Esophagus muscularis mucosa (tissue), 4 donors: ENCODE results near the gene IL12RB2. TPM values are rescaled to one million over a fixed set of nuclear protein-coding genes. Genes with fewer than 3 reads are reported as not detected.

ENCODE experiments used
- DNase-seq: peaks from one replicate; pipeline ENCODE4 v3.0.0-alpha.2; 2017; ENCODE audit errors: extremely low spot score
- H3K27ac ChIP-seq, 4 donors: fragments of 200-600 bp; sonication (generic); replicated peaks in 1 of 4; 1 replicate in 3 of 4; 2 replicates in 1 of 4; pipeline ENCODE4 v1.5.1; 2016 to 2019; ENCODE audit warnings: mild to moderate bottlenecking in 1 of 4
- H3K27me3 ChIP-seq, 4 donors: fragments of 200-600 bp; sonication (generic); one replicate each; pipeline versions ENCODE4 v1.5.1 to v1.6.0; 2016 to 2019
- H3K36me3 ChIP-seq, 4 donors: fragments of 200-600 bp; sonication (generic); one replicate each; pipeline ENCODE4 v1.5.1; 2016 to 2019
- H3K4me1 ChIP-seq, 4 donors: fragments of 200-600 bp; sonication (generic); one replicate each; pipeline ENCODE4 v1.5.1; 2016 to 2019
- H3K4me3 ChIP-seq, 4 donors: fragments of 200-600 bp; sonication (generic); 1 replicate in 2 of 4; 2 replicates in 2 of 4; pipeline ENCODE4 v1.5.1; 2016 to 2019; ENCODE audit warnings: mild to moderate bottlenecking in 4 of 4, moderate library complexity in 1 of 4
- H3K9me3 ChIP-seq, 4 donors: fragments of 200-600 bp; sonication (generic); 1 replicate in 3 of 4; 2 replicates in 1 of 4; pipeline ENCODE4 v1.5.1; 2016 to 2019
- CTCF ChIP-seq, 3 experiments: fragments of 200-600 bp in 2 of 3; fragments of 450-650 bp in 1 of 3; sonication (generic) in 2 of 3; IDR thresholded peaks; one replicate each; pipeline ENCODE4 v1.5.1; 2017 to 2019; ENCODE audit warnings: antibody characterized with exemption in 3 of 3, mild to moderate bottlenecking in 2 of 3, moderate library complexity in 1 of 3
- EP300 ChIP-seq: sonication (generic); formaldehyde crosslinking; IDR thresholded peaks from one replicate; pipeline ENCODE4 v1.6.1; 2017; ENCODE audit warnings: antibody characterized with exemption
- POLR2A ChIP-seq: fragments of 450-650 bp; IDR thresholded peaks from one replicate; pipeline ENCODE4 v1.6.1; 2017; ENCODE audit warnings: antibody characterized with exemption, moderate library complexity, mild to moderate bottlenecking, low read depth
- POLR2AphosphoS5 ChIP-seq, 2 donors: sonication (generic); formaldehyde crosslinking; IDR thresholded peaks; one replicate each; pipeline ENCODE4 v1.6.1; 2017; ENCODE audit warnings: antibody characterized with exemption in 2 of 2
- WGBS: methylation state at CpG from one replicate; pipeline ENCODE4 v1.1.5; 2018; 5-methylcytosine and 5-hydroxymethylcytosine counted together
- intact Hi-C: fragments of 100-400 bp; cut with DNase I; formaldehyde crosslinking; loops from one replicate; pipeline ENCODE4 v1.15.1; 2023
- total RNA-seq, 4 donors: library from RNA; depleted of rRNA; stranded (reverse); fragments of >200 nt; gene quantifications; one replicate each; pipeline versions ENCODE4 v1.1.0 to v1.2.1, GENCODE V29; 2016

IL12RB2 gene
- total RNA-seq, 4 donors from 2014 or later, result 0.29 to 1.3 (median 0.65) TPM; not detected in 1

- intact Hi-C loops, result no loop called here
- TF ChIP-seq POLR2A, result no peak
- no peak for TF ChIP-seq EP300
- no peak for TF ChIP-seq POLR2AphosphoS5 (IDR thresholded peaks at IDR 0.05)
- TF ChIP-seq CTCF (IDR thresholded peaks at IDR 0.05), result no peak
- H3K4me1 ChIP-seq, result peaks cover 5 to 13% (median 12%) of the 10 kb centered on the region in 4 donors
- WGBS, result 32% methylated on average over 8 of the region's 15 CpGs
- H3K4me3 ChIP-seq, result peak overlapping the region; percentile 47 to 61 (median 49)
- H3K36me3 ChIP-seq, result no peaks in the 10 kb centered on the region
- no peaks in the 10 kb centered on the region for H3K9me3 ChIP-seq
- H3K27me3 ChIP-seq, result peaks cover 0 to 25% (median 17%) of the 10 kb centered on the region in 4 donors
- DNase-seq, result no peak
- no peak overlapping the region for H3K27ac ChIP-seq
These were observed 463 bp downstream of the IL12RB2 start for GRCh38 chr1:67308136-67308535.

- DNase-seq, result no peak
- Histone ChIP-seq H3K9me3 (no peaks in the 10 kb centered on the region), H3K4me1 (peaks cover 0 to 7% (median 6%) of the 10 kb centered on the region in 4 donors), H3K27me3 (peaks cover 0 to 13% (median 9%) of the 10 kb centered on the region in 4 donors), H3K4me3 (no peak overlapping the region), H3K36me3 (no peaks in the 10 kb centered on the region), H3K27ac (no peak overlapping the region)
- TF ChIP-seq CTCF (IDR thresholded peaks at IDR 0.05), result no peak
- no peak for TF ChIP-seq EP300
- no peak for TF ChIP-seq POLR2A
- no peak for TF ChIP-seq POLR2AphosphoS5 (IDR thresholded peaks at IDR 0.05)
- 64% methylated on average over 2 of the region's 2 CpGs for WGBS
- intact Hi-C loops, result no loop called here
These were observed 4.9 kb downstream of the IL12RB2 start for GRCh38 chr1:67312615-67313014.

GRCh38 chr1:67313934-67314671 is 6.4 kb downstream of the IL12RB2 start:
- 79% methylated on average over 8 of the region's 8 CpGs for WGBS
- no peak for TF ChIP-seq POLR2A
- TF ChIP-seq EP300, result no peak
- TF ChIP-seq POLR2AphosphoS5 (IDR thresholded peaks at IDR 0.05), result no peak
- no peak for TF ChIP-seq CTCF (IDR thresholded peaks at IDR 0.05)
- DNase-seq, result no peak
- no peak overlapping the region for H3K27ac ChIP-seq
- intact Hi-C loops, result no loop called here
- H3K4me1 ChIP-seq, result no peaks in the 10 kb centered on the region
- no peaks in the 10 kb centered on the region for H3K9me3 ChIP-seq
- no peaks in the 10 kb centered on the region for H3K27me3 ChIP-seq
- H3K4me3 ChIP-seq, result no peak overlapping the region
- H3K36me3 ChIP-seq, result no peaks in the 10 kb centered on the region

- Histone ChIP-seq H3K4me3 (no peak overlapping the region), H3K27ac (no peak overlapping the region), H3K27me3 (no peaks in the 10 kb centered on the region), H3K36me3 (no peaks in the 10 kb centered on the region), H3K4me1 (no peaks in the 10 kb centered on the region), H3K9me3 (no peaks in the 10 kb centered on the region)
- intact Hi-C loops, result no loop called here
- no peak for DNase-seq
- TF ChIP-seq EP300, result no peak
- no peak for TF ChIP-seq POLR2A
- no peak for TF ChIP-seq POLR2AphosphoS5 (IDR thresholded peaks at IDR 0.05)
- TF ChIP-seq CTCF (IDR thresholded peaks at IDR 0.05), result no peak
- 10% methylated on average over 5 of the region's 5 CpGs for WGBS
These were observed 7.0 kb downstream of the IL12RB2 start for GRCh38 chr1:67314696-67315095.
